K562 (cell line): ENCODE results near the gene ARHGEF40. TPM values are rescaled to one million over a fixed set of nuclear protein-coding genes. Genes with fewer than 3 reads are reported as not detected.

Experiments used
- ATAC-seq: fragments of 200-7000 bp; cut with Tn5 transposase; 3 replicates; pipeline ENCODE4 v1.9.1; 2020; ENCODE audit warnings: moderate library complexity
- BruUV-seq: library from RNA; stranded (reverse); fragments of 400-500 nt; replicated peaks from 2 replicates; lab custom pipeline; 2021; lab: Mats Ljungman, UMichigan
- CTCF ChIA-PET: fragments of 300-600 bp; formaldehyde crosslinking; extraction: SDS; loops from one replicate; lab custom pipeline; 2021; ENCODE audit warnings: low intra/inter-chr PET ratio; lab: Yijun Ruan, JAX
- POLR2A ChIA-PET: fragments of 300-600, 350-650 bp; sonication (Branson Sonifier 250); formaldehyde crosslinking; extraction: SDS; loops from one replicate; lab custom pipeline; 2021; ENCODE audit warnings: antibody characterized with exemption, inconsistent platforms; lab: Yijun Ruan, JAX
- DNase-seq, 4 experiments: peaks; one replicate each; pipeline versions ENCODE4 v3.0.0 to v3.0.0-alpha.2; 2011 to 2018; ENCODE audit warnings: low spot score in 3 of 4, mixed read lengths in 3 of 4; ENCODE audit errors: extremely low read depth in 1 of 4
- FAIRE-seq: peaks from 2 replicates; lab custom pipeline; 2011; peaks lifted over from hg19 to GRCh38; lab: Jason Lieb, UNC
- H2AFZ ChIP-seq: 2 replicates; pipeline ENCODE4 v1.6.0; 2011; ENCODE audit warnings: low read depth, low read length, control low read depth, inconsistent platforms
- H3K27ac ChIP-seq: fragments of 200-600 bp; 3 replicates; pipeline ENCODE4 v1.8.0; 2011; ENCODE audit warnings: low read depth, mild to moderate bottlenecking, control low read depth, inconsistent platforms, low read length, moderate library complexity, mixed read lengths; ENCODE audit errors: extremely low read depth
- H3K27me3 ChIP-seq, 2 experiments: fragments of 300-600 bp in 1 of 2; 2 replicates in 1 of 2; 3 replicates in 1 of 2; pipeline versions ENCODE4 v1.6.0 to v1.8.0; 2011; ENCODE audit warnings: inconsistent platforms in 2 of 2, low read length in 2 of 2, mild to moderate bottlenecking in 1 of 2, mixed read lengths in 1 of 2, moderate library complexity in 1 of 2; ENCODE audit not compliant: control insufficient read depth in 2 of 2, insufficient read depth in 2 of 2
- H3K36me3 ChIP-seq: fragments of 300-600 bp; 3 replicates; pipeline ENCODE4 v1.8.0; 2011; ENCODE audit warnings: mild to moderate bottlenecking, low read length, inconsistent platforms; ENCODE audit not compliant: control insufficient read depth, insufficient read depth
- H3K4me1 ChIP-seq, 2 experiments: fragments of 200-600 bp in 1 of 2; replicated peaks in 1 of 2; 2 replicates in 1 of 2; 3 replicates in 1 of 2; pipeline versions ENCODE4 v1.5.1 to v1.8.0; 2011; ENCODE audit warnings: inconsistent platforms in 2 of 2, low read length in 2 of 2, mild to moderate bottlenecking in 1 of 2, mixed read lengths in 1 of 2, moderate library complexity in 1 of 2; ENCODE audit not compliant: control insufficient read depth in 2 of 2, insufficient read depth in 2 of 2
- H3K4me2 ChIP-seq: 2 replicates; pipeline ENCODE4 v1.6.1; 2011; ENCODE audit warnings: low read length, control low read depth, inconsistent platforms, mixed read lengths; ENCODE audit not compliant: insufficient read depth
- H3K4me3 ChIP-seq: fragments of 200-600 bp; sonication (generic), shearing (Covaris generic); 2 replicates; pipeline ENCODE4 v1.5.1; 2016; ENCODE audit warnings: control low read depth, inconsistent platforms
- H3K79me2 ChIP-seq: fragments of 200-600 bp; 3 replicates; pipeline ENCODE4 v1.8.0; 2011; ENCODE audit warnings: low read length, inconsistent platforms; ENCODE audit not compliant: control insufficient read depth, insufficient read depth
- H3K9ac ChIP-seq, 2 experiments: 2 replicates each; pipeline versions ENCODE4 v1.6.0 to v1.6.1; 2011; ENCODE audit warnings: low read depth in 2 of 2, low read length in 2 of 2, control low read depth in 1 of 2, inconsistent platforms in 1 of 2, mild to moderate bottlenecking in 1 of 2, mixed read lengths in 1 of 2; ENCODE audit not compliant: insufficient read depth in 1 of 2
- H3K9me1 ChIP-seq: one replicate; pipeline ENCODE4 v1.6.0; 2011; ENCODE audit warnings: inconsistent platforms, mild to moderate bottlenecking, low read length, moderate library complexity; ENCODE audit not compliant: control insufficient read depth, insufficient read depth
- H3K9me3 ChIP-seq: replicated peaks from 2 replicates; pipeline ENCODE4 v1.5.1; 2011; ENCODE audit warnings: low read depth, low read length, inconsistent platforms; ENCODE audit not compliant: control insufficient read depth, insufficient read depth
- H4K20me1 ChIP-seq: replicated peaks from 2 replicates; pipeline ENCODE4 v1.6.1; 2011; ENCODE audit warnings: low read length, inconsistent platforms, mixed read lengths; ENCODE audit not compliant: control insufficient read depth, insufficient read depth
- ARID3B ChIP-seq: fragments of 250-450 bp; sonication (Bioruptor Pico); IDR thresholded peaks from 2 replicates; pipeline ENCODE4 v1.4.0; 2020; ENCODE audit warnings: borderline replicate concordance
- CHD4 ChIP-seq: fragments of 200-600 bp; sonication (generic); IDR thresholded peaks from 3 replicates; pipeline ENCODE4 v1.6.1; 2012; ENCODE audit warnings: low read depth, mild to moderate bottlenecking, mixed read lengths, low read length, inconsistent platforms; ENCODE audit not compliant: insufficient read depth, insufficient replicate concordance, poor library complexity, severe bottlenecking
- HCFC1 ChIP-seq: IDR thresholded peaks from 2 replicates; pipeline ENCODE4 v1.6.1; 2012; ENCODE audit warnings: low read depth, low read length, improper control_type of control experiment
- IRF1 ChIP-seq: sonication (generic); formaldehyde crosslinking; IDR thresholded peaks from 2 replicates; pipeline ENCODE4 v1.8.0; 2022; ENCODE audit warnings: missing genetic modification reagents, mild to moderate bottlenecking, borderline replicate concordance
- JUN ChIP-seq, 2 experiments: sonication (generic) in 1 of 2; formaldehyde crosslinking in 1 of 2; IDR thresholded peaks; 2 replicates each; pipeline versions ENCODE4 v1.6.1 to v1.8.0; 2012 to 2022; ENCODE audit warnings: borderline replicate concordance in 2 of 2, mild to moderate bottlenecking in 2 of 2, improper control_type of control experiment in 1 of 2, low read depth in 1 of 2, low read length in 1 of 2, missing genetic modification reagents in 1 of 2
- POLR2A ChIP-seq: fragments of 450-650 bp; conservative IDR thresholded peaks from 2 replicates; pipeline ENCODE4 v1.6.1; 2016
- SMAD1 ChIP-seq: fragments of 150-350 bp; IDR thresholded peaks from 2 replicates; pipeline ENCODE4 v1.6.1; 2014; ENCODE audit warnings: low read length, low read depth; ENCODE audit not compliant: partially characterized antibody
- SRSF3 ChIP-seq: fragments of 200-400 bp; formaldehyde crosslinking; IDR thresholded peaks from 2 replicates; pipeline ENCODE4 v1.6.1; 2016; ENCODE audit warnings: mild to moderate bottlenecking, low read length, moderate library complexity; ENCODE audit not compliant: insufficient read depth
- ZNF134 ChIP-seq: fragments of 250-450 bp; sonication (Bioruptor Pico); conservative IDR thresholded peaks from 2 replicates; pipeline ENCODE4 v1.4.0; 2020
- ZNF174 ChIP-seq: fragments of 250-450 bp; sonication (Bioruptor Pico); IDR thresholded peaks from 2 replicates; pipeline ENCODE4 v1.4.0; 2020; ENCODE audit warnings: mild to moderate bottlenecking
- ZNF384 ChIP-seq: IDR thresholded peaks from 2 replicates; pipeline ENCODE4 v1.6.1; 2012; ENCODE audit warnings: low read depth, low read length, improper control_type of control experiment
- ZNF398 ChIP-seq: fragments of 250-450 bp; sonication (Bioruptor Pico); IDR thresholded peaks from 2 replicates; pipeline ENCODE4 v1.8.0; 2021; ENCODE audit warnings: moderate library complexity, mild to moderate bottlenecking, inconsistent platforms
- ZNF583 ChIP-seq: fragments of 250-450 bp; sonication (Bioruptor Pico); IDR thresholded peaks from 2 replicates; pipeline ENCODE4 v1.4.0; 2020
- WGBS: fragments of 100-300 bp; shearing (Covaris generic); methylation state at CpG from one replicate; pipeline ENCODE4 v1.1.6; 2016; ENCODE audit warnings: low coverage, mixed read lengths; ENCODE audit not compliant: insufficient coverage; ENCODE audit errors: missing lambda C conversion rate; 5-methylcytosine and 5-hydroxymethylcytosine counted together
- in situ Hi-C: fragments of 300-500 bp; cut with MboI; formaldehyde crosslinking; loops from 4 replicates; pipeline ENCODE4 v1.15.0; 2018; ENCODE audit warnings: inconsistent platforms, mixed read lengths
- intact Hi-C: fragments of 100-400 bp; cut with micrococcal nuclease; formaldehyde crosslinking; loops from 2 replicates; pipeline ENCODE4 v1.14.2; 2022
- polyA plus RNA-seq, 8 experiments: library from polyadenylated mRNA; depleted of rRNA in 4 of 8; stranded (reverse) in 5 of 8; unstranded in 3 of 8; fragments of >200 nt; fragmentation: Nextera tagmentation in 2 of 8; fragmentation: Illumina TruSeq in 1 of 8; extraction: Ambion mirVana in 2 of 8; extraction: Trizol in 1 of 8; gene quantifications; 2 replicates each; pipeline versions ENCODE4 v1.2.1 to v1.2.3, GENCODE V29; 2011 to 2014; ENCODE audit warnings: inconsistent platforms in 1 of 8, missing spikeins in 1 of 8
- total RNA-seq, 7 experiments: library from RNA; depleted of rRNA in 6 of 7; stranded (reverse); fragments of >200 nt in 6 of 7; fragmentation: Illumina TruSeq in 2 of 7; extraction: Trizol in 2 of 7; gene quantifications; 2 replicates each; pipeline versions ENCODE4 v1.2.1 to v1.2.3, GENCODE V29; 2011 to 2021; ENCODE audit warnings: low replicate concordance in 1 of 7

ARHGEF40 gene
- total and polyA plus RNA-seq, 9 of the 15 experiments (the other 6 are each of a cell fraction or from before 2014, with no cell fraction given), result 0.42 to 6.3 (median 3.8) TPM

- POLR2A ChIA-PET, result interaction anchor here (0.6 to 1.0 kb wide), 4 partner anchors 10 to 64 kb away, joined by 3 to 4 read pairs (median 3); no protein-coding TSS in a partner anchor
- no TSS peak for BruUV-seq
- Histone ChIP-seq H3K9ac (no peak overlapping the region), H3K4me2 (no peak overlapping the region), H2AFZ (no peak overlapping the region), H3K9me1 (no peaks in the 10 kb centered on the region), H3K79me2 (no peaks in the 10 kb centered on the region), H3K9me3 (no peaks in the 10 kb centered on the region), H3K4me3 (no peak overlapping the region), H4K20me1 (no peaks in the 10 kb centered on the region), H3K36me3 (no peaks in the 10 kb centered on the region), H3K27me3 (no peaks in the 10 kb centered on the region), H3K27ac (no peak overlapping the region), H3K4me1 (peaks cover 0 to 10% of the 10 kb centered on the region in 2 experiments; a peak in 3 of 5 replicates)
- FAIRE-seq (no peak), ATAC-seq (no peak), DNase-seq (no peak)
- WGBS, result 72% methylated on average over 4 of the region's 7 CpGs
- CTCF ChIA-PET, result no interaction called here
- TF ChIP-seq JUN (IDR thresholded peaks at IDR 0.05; ENCODE audit: borderline replicate concordance, low read depth, low read length) (no peak), JUN (CRISPR knock-in tag; IDR thresholded peaks at IDR 0.05; ENCODE audit: borderline replicate concordance) (no peak), ZNF398 (CRISPR knock-in tag) (no peak), SRSF3 (no peak), HCFC1 (no peak), CHD4 (no peak), ZNF134 (CRISPR knock-in tag) (no peak), ARID3B (CRISPR knock-in tag) (no peak), ZNF174 (CRISPR knock-in tag) (no peak), ZNF384 (no peak), POLR2A (no peak), ZNF583 (no peak), IRF1 (CRISPR knock-in tag) (no peak), SMAD1 (no peak)
- intact Hi-C loops (loop anchor here (5.0 kb wide), 1 partner anchor 339 kb away; no protein-coding TSS in a partner anchor), in situ Hi-C loops (no loop called here)
Observed at GRCh38 chr14:21036751-21037150, 33.4 kb upstream of the ARHGEF40 start.
